ENCODE measurements around the gene ALKBH7.

Gene ALKBH7

DNA sequence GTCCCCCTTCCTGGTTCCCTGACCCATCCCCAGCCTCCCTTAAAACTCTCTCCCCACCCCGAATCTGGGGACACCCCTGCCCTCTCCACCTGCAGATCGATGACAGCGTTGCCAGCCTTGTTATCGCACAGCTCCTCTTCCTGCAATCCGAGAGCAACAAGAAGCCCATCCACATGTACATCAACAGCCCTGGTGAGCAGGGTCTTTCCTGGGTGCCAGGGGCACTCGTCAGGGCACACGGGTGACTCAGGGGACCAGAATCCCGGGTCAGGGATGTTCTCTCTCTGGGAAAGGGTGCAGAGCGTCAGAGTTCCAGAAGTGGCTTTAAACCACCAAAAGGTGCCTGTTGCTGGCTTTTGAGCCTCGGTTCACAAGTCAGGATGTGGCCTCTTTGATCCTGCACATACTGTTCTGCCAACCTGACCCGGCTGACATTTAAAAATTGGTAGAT lies 10.2 kb upstream of the ALKBH7 start:
- no peak for DNase-seq
- POLR2A ChIA-PET, result no interaction called here
- H3K9me3 ChIP-seq (ENCODE audit: control extremely low read depth in 1 of 5, control insufficient read depth in 4 of 5, insufficient read depth in 2 of 5, low read depth in 1 of 5, low read length in 4 of 5), result no peaks in the 10 kb centered on the region
- H3K27me3 ChIP-seq (replicated peaks in 2 of 5; ENCODE audit: control insufficient read depth in 4 of 5, insufficient read depth in 5 of 5, low read length in 4 of 5), result no peaks in the 10 kb centered on the region
- CTCF ChIA-PET, result no interaction called here
- WGBS (ENCODE audit: insufficient coverage), result 34% methylated on average over 10 of the region's 11 CpGs
- peak overlapping the region; percentile 58 to 82 for H3K27ac ChIP-seq (ENCODE audit: insufficient read depth in 1 of 2, low read depth in 1 of 2, low read length in 2 of 2, poor library complexity in 1 of 2, severe bottlenecking in 2 of 2)
- H3K4me1 ChIP-seq (ENCODE audit: control extremely low read depth in 1 of 4, control insufficient read depth in 4 of 4, insufficient read depth in 4 of 4, low read length in 3 of 4), result peaks cover 0 to 12% (median 10%) of the 10 kb centered on the region in 4 experiments
- peak overlapping the region in 6 of 7 experiments; percentile 57 to 87 (median 79) for H3K4me3 ChIP-seq (ENCODE audit: control insufficient read depth in 1 of 7, extremely low read depth in 1 of 7, insufficient read depth in 4 of 7, low read depth in 2 of 7, low read length in 6 of 7)
- peaks cover 7 to 29% (median 20%) of the 10 kb centered on the region in 4 experiments for H3K36me3 ChIP-seq (ENCODE audit: control insufficient read depth in 4 of 4, insufficient read depth in 4 of 4, low read length in 3 of 4)

DNA sequence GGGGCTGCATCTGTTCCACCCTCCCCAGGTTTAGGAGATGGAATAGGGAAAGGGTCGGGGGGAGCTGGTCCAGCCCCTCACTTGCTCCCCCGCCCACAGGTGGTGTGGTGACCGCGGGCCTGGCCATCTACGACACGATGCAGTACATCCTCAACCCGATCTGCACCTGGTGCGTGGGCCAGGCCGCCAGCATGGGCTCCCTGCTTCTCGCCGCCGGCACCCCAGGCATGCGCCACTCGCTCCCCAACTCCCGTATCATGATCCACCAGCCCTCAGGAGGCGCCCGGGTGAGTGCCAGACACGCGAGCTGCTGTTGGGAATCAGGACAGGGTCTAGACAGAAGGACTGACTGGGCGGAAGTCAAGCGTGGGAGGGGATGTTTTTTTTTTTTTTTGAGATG lies 8.2 kb upstream of the ALKBH7 start:
- H3K4me1 ChIP-seq (ENCODE audit: control extremely low read depth in 1 of 4, control insufficient read depth in 4 of 4, insufficient read depth in 4 of 4, low read length in 3 of 4), result peaks cover 0 to 12% (median 10%) of the 10 kb centered on the region in 4 experiments
- H3K9me3 ChIP-seq (ENCODE audit: control extremely low read depth in 1 of 5, control insufficient read depth in 4 of 5, insufficient read depth in 2 of 5, low read depth in 1 of 5, low read length in 4 of 5), result no peaks in the 10 kb centered on the region
- H3K27me3 ChIP-seq (replicated peaks in 2 of 5; ENCODE audit: control insufficient read depth in 4 of 5, insufficient read depth in 5 of 5, low read length in 4 of 5), result no peaks in the 10 kb centered on the region
- H3K36me3 ChIP-seq (ENCODE audit: control insufficient read depth in 4 of 4, insufficient read depth in 4 of 4, low read length in 3 of 4), result peaks cover 18 to 45% (median 30%) of the 10 kb centered on the region in 4 experiments
- no peak overlapping the region for H3K27ac ChIP-seq (ENCODE audit: insufficient read depth in 1 of 2, low read depth in 1 of 2, low read length in 2 of 2, poor library complexity in 1 of 2, severe bottlenecking in 2 of 2)
- POLR2A ChIA-PET, result interaction anchor here (0.6 kb wide), 1 partner anchor 82 kb away, joined by 3 read pairs; no protein-coding TSS in a partner anchor
- H3K4me3 ChIP-seq (ENCODE audit: control insufficient read depth in 1 of 7, extremely low read depth in 1 of 7, insufficient read depth in 4 of 7, low read depth in 2 of 7, low read length in 6 of 7), result no peak overlapping the region
- CTCF ChIA-PET, result no interaction called here
- DNase-seq, result no peak
- WGBS (ENCODE audit: insufficient coverage), result over 99% methylated on average over 21 of the region's 21 CpGs

DNA sequence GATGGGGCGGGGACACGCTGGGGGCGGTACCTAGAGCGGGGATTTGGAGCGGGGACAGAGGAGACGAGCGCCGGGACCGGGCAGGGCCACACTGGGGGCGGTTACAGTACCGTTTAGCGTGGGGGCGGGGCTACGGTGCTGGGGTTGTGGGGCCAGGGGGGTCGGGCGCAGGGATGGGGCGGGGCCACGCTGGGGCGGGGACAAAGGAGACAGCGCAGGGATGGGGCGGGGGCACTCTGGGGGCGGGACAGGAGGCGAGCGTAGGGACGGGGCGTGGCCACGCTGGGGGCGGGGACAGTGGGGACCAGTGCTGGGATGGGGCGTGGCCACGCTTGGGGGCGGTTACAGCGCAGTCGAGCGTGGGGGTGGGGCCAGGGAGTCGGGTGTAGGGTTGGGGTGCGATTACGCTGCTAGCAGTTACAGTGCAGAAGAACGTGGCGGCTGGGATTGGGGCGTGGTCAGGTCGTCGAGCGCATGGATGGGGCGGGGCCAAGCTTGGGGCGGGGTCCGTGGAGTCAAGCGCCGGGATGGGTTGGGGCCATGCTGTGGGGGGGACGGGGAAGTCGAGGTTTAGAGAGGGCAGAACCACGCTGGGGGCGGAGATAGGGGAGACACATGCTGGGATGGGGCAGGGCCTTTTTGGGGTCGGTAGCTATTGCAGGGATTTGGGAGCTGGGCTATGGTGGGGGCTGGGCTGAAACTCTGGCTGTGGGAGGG lies 660 bp downstream of the ALKBH7 start:
- H3K27me3 ChIP-seq (replicated peaks in 2 of 5; ENCODE audit: control insufficient read depth in 4 of 5, insufficient read depth in 5 of 5, low read length in 4 of 5), result no peaks in the 10 kb centered on the region
- H3K9me3 ChIP-seq (ENCODE audit: control extremely low read depth in 1 of 5, control insufficient read depth in 4 of 5, insufficient read depth in 2 of 5, low read depth in 1 of 5, low read length in 4 of 5), result no peaks in the 10 kb centered on the region
- ChIA-PET POLR2A (interaction anchor here (1.0 to 1.5 kb wide), 2 partner anchors 12 to 19 kb away, joined by 3 to 4 read pairs; partner anchors contain the start of genes CLPP and GTF2F1), CTCF (interaction anchor here (0.7 kb wide), 1 partner anchor 10 kb away, joined by 3 read pairs; no protein-coding TSS in a partner anchor)
- peak overlapping the region; percentile 65 to 93 (median 84) for H3K4me3 ChIP-seq (ENCODE audit: control insufficient read depth in 1 of 7, extremely low read depth in 1 of 7, insufficient read depth in 4 of 7, low read depth in 2 of 7, low read length in 6 of 7)
- peaks cover 1 to 11% (median 10%) of the 10 kb centered on the region in 4 experiments for H3K4me1 ChIP-seq (ENCODE audit: control extremely low read depth in 1 of 4, control insufficient read depth in 4 of 4, insufficient read depth in 4 of 4, low read length in 3 of 4)
- peaks cover 6 to 27% (median 12%) of the 10 kb centered on the region in 4 experiments for H3K36me3 ChIP-seq (ENCODE audit: control insufficient read depth in 4 of 4, insufficient read depth in 4 of 4, low read length in 3 of 4)
- peak overlapping the region in 1 of 2 experiments; percentile 86 for H3K27ac ChIP-seq (ENCODE audit: insufficient read depth in 1 of 2, low read depth in 1 of 2, low read length in 2 of 2, poor library complexity in 1 of 2, severe bottlenecking in 2 of 2)
- 0% methylated on average over 43 of the region's 53 CpGs for WGBS (ENCODE audit: insufficient coverage)
- peak; percentile 97 to 99 (median 99) for DNase-seq

DNA sequence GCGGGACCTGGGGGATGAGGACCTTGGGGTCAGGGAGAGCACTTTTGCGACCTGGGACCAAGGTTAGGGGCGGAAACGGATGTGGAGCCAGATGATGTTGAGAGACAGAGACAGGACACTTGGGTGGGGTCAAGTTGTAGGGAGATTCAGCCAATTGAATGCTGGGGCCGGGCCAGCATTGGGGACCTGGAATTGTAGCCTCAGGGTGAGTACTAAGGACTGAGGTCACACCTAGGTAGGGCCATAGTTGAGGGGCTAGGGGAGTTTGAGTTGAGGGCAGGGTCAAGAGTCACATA lies 1.2 kb downstream of the ALKBH7 start:
- Histone ChIP-seq H3K36me3 (ENCODE audit: control insufficient read depth in 4 of 4, insufficient read depth in 4 of 4, low read length in 3 of 4) (peaks cover 3 to 27% (median 11%) of the 10 kb centered on the region in 4 experiments), H3K4me3 (ENCODE audit: control insufficient read depth in 1 of 7, extremely low read depth in 1 of 7, insufficient read depth in 4 of 7, low read depth in 2 of 7, low read length in 6 of 7) (peak overlapping the region in 6 of 7 experiments; percentile 13 to 75 (median 60)), H3K9me3 (ENCODE audit: control extremely low read depth in 1 of 5, control insufficient read depth in 4 of 5, insufficient read depth in 2 of 5, low read depth in 1 of 5, low read length in 4 of 5) (no peaks in the 10 kb centered on the region), H3K27ac (ENCODE audit: insufficient read depth in 1 of 2, low read depth in 1 of 2, low read length in 2 of 2, poor library complexity in 1 of 2, severe bottlenecking in 2 of 2) (peak overlapping the region in 1 of 2 experiments; percentile 64), H3K4me1 (ENCODE audit: control extremely low read depth in 1 of 4, control insufficient read depth in 4 of 4, insufficient read depth in 4 of 4, low read length in 3 of 4) (peaks cover 1 to 11% (median 10%) of the 10 kb centered on the region in 4 experiments), H3K27me3 (replicated peaks in 2 of 5; ENCODE audit: control insufficient read depth in 4 of 5, insufficient read depth in 5 of 5, low read length in 4 of 5) (no peaks in the 10 kb centered on the region)
- 48% methylated on average over 4 of the region's 5 CpGs for WGBS (ENCODE audit: insufficient coverage)
- CTCF ChIA-PET, result no interaction called here
- POLR2A ChIA-PET, result interaction anchor here (1.0 kb wide), 1 partner anchor 19 kb away, joined by 3 read pairs; the partner anchor contains the start of gene GTF2F1
- no peak for DNase-seq

DNA sequence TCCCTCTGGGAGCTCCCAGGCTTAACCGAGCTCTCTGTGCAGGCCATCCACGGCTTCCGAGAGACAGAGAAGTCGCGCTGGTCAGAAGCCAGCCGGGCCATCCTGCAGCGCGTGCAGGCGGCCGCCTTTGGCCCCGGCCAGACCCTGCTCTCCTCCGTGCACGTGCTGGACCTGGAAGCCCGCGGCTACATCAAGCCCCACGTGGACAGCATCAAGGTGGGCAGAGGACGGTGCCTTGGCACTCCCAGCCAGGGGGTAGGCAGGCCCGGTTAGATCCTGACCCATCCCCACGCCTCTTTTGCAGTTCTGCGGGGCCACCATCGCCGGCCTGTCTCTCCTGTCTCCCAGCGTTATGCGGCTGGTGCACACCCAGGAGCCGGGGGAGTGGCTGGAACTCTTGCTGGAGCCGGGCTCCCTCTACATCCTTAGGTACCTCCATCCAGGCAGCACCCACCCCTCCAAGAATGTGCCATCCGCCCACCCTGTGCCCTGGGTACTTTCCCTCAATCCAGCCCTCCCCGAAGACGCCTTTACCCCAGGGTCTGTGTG lies 1.6 kb downstream of the ALKBH7 start:
- CTCF ChIA-PET, result no interaction called here
- DNase-seq, result no peak
- Histone ChIP-seq H3K9me3 (ENCODE audit: control extremely low read depth in 1 of 5, control insufficient read depth in 4 of 5, insufficient read depth in 2 of 5, low read depth in 1 of 5, low read length in 4 of 5) (no peaks in the 10 kb centered on the region), H3K27ac (ENCODE audit: insufficient read depth in 1 of 2, low read depth in 1 of 2, low read length in 2 of 2, poor library complexity in 1 of 2, severe bottlenecking in 2 of 2) (no peak overlapping the region), H3K36me3 (ENCODE audit: control insufficient read depth in 4 of 4, insufficient read depth in 4 of 4, low read length in 3 of 4) (peaks cover 0 to 26% (median 12%) of the 10 kb centered on the region in 4 experiments), H3K27me3 (replicated peaks in 2 of 5; ENCODE audit: control insufficient read depth in 4 of 5, insufficient read depth in 5 of 5, low read length in 4 of 5) (no peaks in the 10 kb centered on the region), H3K4me1 (ENCODE audit: control extremely low read depth in 1 of 4, control insufficient read depth in 4 of 4, insufficient read depth in 4 of 4, low read length in 3 of 4) (peaks cover 1 to 11% (median 10%) of the 10 kb centered on the region in 4 experiments), H3K4me3 (ENCODE audit: control insufficient read depth in 1 of 7, extremely low read depth in 1 of 7, insufficient read depth in 4 of 7, low read depth in 2 of 7, low read length in 6 of 7) (peak overlapping the region in 3 of 7 experiments; percentile 57 to 75 (median 62))
- POLR2A ChIA-PET, result interaction anchor here (1.0 kb wide), 1 partner anchor 18 kb away, joined by 3 read pairs; the partner anchor contains the start of gene GTF2F1
- WGBS (ENCODE audit: insufficient coverage), result 93% methylated on average over 25 of the region's 29 CpGs

DNA sequence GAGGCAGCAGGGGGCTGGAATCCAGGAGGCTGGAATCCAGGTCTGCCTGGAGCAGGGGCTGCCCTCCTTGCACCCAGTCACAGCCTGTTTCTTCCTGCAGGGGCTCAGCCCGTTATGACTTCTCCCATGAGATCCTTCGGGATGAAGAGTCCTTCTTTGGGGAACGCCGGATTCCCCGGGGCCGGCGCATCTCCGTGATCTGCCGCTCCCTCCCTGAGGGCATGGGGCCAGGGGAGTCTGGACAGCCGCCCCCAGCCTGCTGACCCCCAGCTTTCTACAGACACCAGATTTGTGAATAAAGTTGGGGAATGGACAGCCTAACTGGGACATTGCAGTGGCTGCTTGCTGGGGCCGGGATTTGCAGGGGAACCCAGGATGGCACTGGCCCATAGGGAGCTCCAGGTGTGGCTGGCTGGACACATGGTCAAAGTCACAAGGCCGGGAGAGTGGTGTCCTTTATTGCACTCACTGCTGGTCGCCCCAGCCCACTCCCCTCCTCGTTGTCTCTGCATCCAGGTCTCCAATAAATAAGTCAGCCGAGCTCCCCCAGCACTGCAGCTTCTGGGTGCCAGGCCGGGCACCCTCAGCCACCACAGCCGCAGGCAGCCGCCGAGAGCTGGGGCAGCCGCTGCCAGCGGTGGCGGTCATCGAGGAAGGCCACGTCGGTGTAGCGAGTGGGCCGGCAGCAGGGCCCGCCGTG lies 2.3 kb downstream of the ALKBH7 start:
- DNase-seq, result no peak
- ChIA-PET CTCF (no interaction called here), POLR2A (interaction anchor here (0.6 to 0.7 kb wide), 2 partner anchors 17 to 441 kb away, joined by 3 read pairs; no protein-coding TSS in a partner anchor)

More for the DNA sequence above, 2.3 kb downstream of the ALKBH7 start:
- Histone ChIP-seq H3K36me3 (ENCODE audit: control insufficient read depth in 4 of 4, insufficient read depth in 4 of 4, low read length in 3 of 4) (peaks cover under 1 to 26% (median 17%) of the 10 kb centered on the region in 4 experiments), H3K27ac (ENCODE audit: insufficient read depth in 1 of 2, low read depth in 1 of 2, low read length in 2 of 2, poor library complexity in 1 of 2, severe bottlenecking in 2 of 2) (no peak overlapping the region), H3K4me3 (ENCODE audit: control insufficient read depth in 1 of 7, extremely low read depth in 1 of 7, insufficient read depth in 4 of 7, low read depth in 2 of 7, low read length in 6 of 7) (no peak overlapping the region), H3K27me3 (replicated peaks in 2 of 5; ENCODE audit: control insufficient read depth in 4 of 5, insufficient read depth in 5 of 5, low read length in 4 of 5) (no peaks in the 10 kb centered on the region), H3K9me3 (ENCODE audit: control extremely low read depth in 1 of 5, control insufficient read depth in 4 of 5, insufficient read depth in 2 of 5, low read depth in 1 of 5, low read length in 4 of 5) (peaks cover 0 to 2% (median 0%) of the 10 kb centered on the region in 5 experiments), H3K4me1 (ENCODE audit: control extremely low read depth in 1 of 4, control insufficient read depth in 4 of 4, insufficient read depth in 4 of 4, low read length in 3 of 4) (peaks cover 1 to 11% (median 10%) of the 10 kb centered on the region in 4 experiments)
- 97% methylated on average over 27 of the region's 29 CpGs for WGBS (ENCODE audit: insufficient coverage)

Measured in common myeloid progenitor, CD34-positive (primary cell).